ENCODE data around the gene MATK.

MATK gene

GRCh38 chr19:3740431-3740830 is 45.8 kb downstream of the MATK start:
- in situ Hi-C loops (cut with HindIII; ENCODE audit: low sequenced_read_pairs): no loop called here
- no peak overlapping the region for H3K4me3 ChIP-seq (ENCODE audit: low read depth, low read length)
- no peak for DNase-seq (ENCODE audit: low read depth)
- no peak for TF ChIP-seq CTCF (IDR thresholded peaks at IDR 0.05; ENCODE audit: low read depth, low read length, missing control alignments)

GRCh38 chr19:3738477-3739220 is 47.5 kb downstream of the MATK start:
- DNase-seq (ENCODE audit: low read depth): no peak
- no peak for TF ChIP-seq CTCF (IDR thresholded peaks at IDR 0.05; ENCODE audit: low read depth, low read length, missing control alignments)
- H3K4me3 ChIP-seq (ENCODE audit: low read depth, low read length): no peak overlapping the region
- in situ Hi-C loops (cut with HindIII; ENCODE audit: low sequenced_read_pairs): no loop called here

GRCh38 chr19:3737487-3738205 is 48.5 kb downstream of the MATK start:
- TF ChIP-seq CTCF (IDR thresholded peaks at IDR 0.05; ENCODE audit: low read depth, low read length, missing control alignments): no peak
- DNase-seq (ENCODE audit: low read depth): no peak
- in situ Hi-C loops (cut with HindIII; ENCODE audit: low sequenced_read_pairs): no loop called here
- H3K4me3 ChIP-seq (ENCODE audit: low read depth, low read length): no peak overlapping the region

- H3K4me3 ChIP-seq (ENCODE audit: low read depth, low read length): no peak overlapping the region
- in situ Hi-C loops (cut with HindIII; ENCODE audit: low sequenced_read_pairs): no loop called here
- TF ChIP-seq CTCF (IDR thresholded peaks at IDR 0.05; ENCODE audit: low read depth, low read length, missing control alignments): no peak
- DNase-seq (ENCODE audit: low read depth): no peak
Observed at GRCh38 chr19:3736106-3736724, 50.0 kb downstream of the MATK start.

GRCh38 chr19:3734310-3734600 is 51.9 kb downstream of the MATK start:
- no peak for DNase-seq (ENCODE audit: low read depth)
- no peak overlapping the region for H3K4me3 ChIP-seq (ENCODE audit: low read depth, low read length)
- TF ChIP-seq CTCF (IDR thresholded peaks at IDR 0.05; ENCODE audit: low read depth, low read length, missing control alignments): no peak
- in situ Hi-C loops (cut with HindIII; ENCODE audit: low sequenced_read_pairs): no loop called here

- in situ Hi-C loops (cut with HindIII; ENCODE audit: low sequenced_read_pairs): no loop called here
- H3K4me3 ChIP-seq (ENCODE audit: low read depth, low read length): no peak overlapping the region
- no peak for TF ChIP-seq CTCF (IDR thresholded peaks at IDR 0.05; ENCODE audit: low read depth, low read length, missing control alignments)
- DNase-seq (ENCODE audit: low read depth): no peak
Observed at GRCh38 chr19:3733549-3734309, 52.5 kb downstream of the MATK start.

All from astrocyte of the cerebellum (primary cell).